ENCODE measurements around the gene ABCA7.
"Not testable (repeated sequence)": the region's sequence is repeated elsewhere in the genome, so short reads cannot be mapped to it uniquely, and the experiment has no call there.

ABCA7 gene

GRCh38 chr19:1015782-1016646, 23.9 kb upstream of the ABCA7 start:
- no peak for TF ChIP-seq POLR2A (IDR thresholded peaks at IDR 0.05; ENCODE audit: low read depth, low read length)
- DNase-seq (ENCODE audit: insufficient read length, low spot score) (no peak), FAIRE-seq (no peak)

GRCh38 chr19:1016647-1017114, 23.2 kb upstream of the ABCA7 start:
- TF ChIP-seq POLR2A (IDR thresholded peaks at IDR 0.05; ENCODE audit: low read depth, low read length): no peak
- peak; percentile 36 for FAIRE-seq

GRCh38 chr19:1017115-1017905, 22.6 kb upstream of the ABCA7 start:
- DNase-seq (ENCODE audit: insufficient read length, low spot score) (no peak), FAIRE-seq (no peak)
- TF ChIP-seq POLR2A (IDR thresholded peaks at IDR 0.05; ENCODE audit: low read depth, low read length): no peak

More at GRCh38 chr19:1016647-1017114, 23.2 kb upstream of the ABCA7 start:
- DNase-seq (ENCODE audit: insufficient read length, low spot score): peak; percentile 95

GRCh38 chr19:1017906-1018305, 22.0 kb upstream of the ABCA7 start:
- no peak for TF ChIP-seq POLR2A (IDR thresholded peaks at IDR 0.05; ENCODE audit: low read depth, low read length)
- FAIRE-seq (no peak), DNase-seq (ENCODE audit: insufficient read length, low spot score) (no peak)

- FAIRE-seq (no peak), DNase-seq (ENCODE audit: insufficient read length, low spot score) (no peak)
- TF ChIP-seq POLR2A (IDR thresholded peaks at IDR 0.05; ENCODE audit: low read depth, low read length): no peak
These were observed 21.5 kb upstream of the ABCA7 start for GRCh38 chr19:1018393-1018792.

- no peak for FAIRE-seq
- no peak for DNase-seq (ENCODE audit: insufficient read length, low spot score)
- no peak for TF ChIP-seq POLR2A (IDR thresholded peaks at IDR 0.05; ENCODE audit: low read depth, low read length)
These were observed 20.8 kb upstream of the ABCA7 start for GRCh38 chr19:1018932-1019615.

- no peak for DNase-seq (ENCODE audit: insufficient read length, low spot score)
- TF ChIP-seq POLR2A (IDR thresholded peaks at IDR 0.05; ENCODE audit: low read depth, low read length): no peak
- FAIRE-seq: no peak
These were observed 20.3 kb upstream of the ABCA7 start for GRCh38 chr19:1019616-1019961.

GRCh38 chr19:1019980-1020867, 19.7 kb upstream of the ABCA7 start:
- no peak for TF ChIP-seq POLR2A (IDR thresholded peaks at IDR 0.05; ENCODE audit: low read depth, low read length)
- no peak for FAIRE-seq
- no peak for DNase-seq (ENCODE audit: insufficient read length, low spot score)

- TF ChIP-seq POLR2A (IDR thresholded peaks at IDR 0.05; ENCODE audit: low read depth, low read length): peak; percentile 79
- DNase-seq (ENCODE audit: insufficient read length, low spot score) (peak; percentile 93), FAIRE-seq (no peak)
These were observed 19.0 kb upstream of the ABCA7 start, which contains the start of gene TMEM259 for GRCh38 chr19:1020868-1021425. Gene TMEM259, minus strand, starts transcription at chr19:1021123. Its CDS starts 127 bp downstream, at chr19:1020996.

- DNase-seq (ENCODE audit: insufficient read length, low spot score); FAIRE-seq: not testable (repeated sequence)
These were observed 16.1 kb upstream of the ABCA7 start for GRCh38 chr19:1023883-1024188.

GRCh38 chr19:1025080-1025479, 14.8 kb upstream of the ABCA7 start:
- not testable (repeated sequence) for DNase-seq (ENCODE audit: insufficient read length, low spot score); FAIRE-seq

GRCh38 chr19:1025960-1026782, 13.7 kb upstream of the ABCA7 start, which contains the start of gene CNN2:
Gene CNN2, plus strand, starts transcription at chr19:1026608. Its CDS starts 54 bp downstream, at chr19:1026662.
- peak; percentile 83 for DNase-seq (ENCODE audit: insufficient read length, low spot score)
- TF ChIP-seq POLR2A (IDR thresholded peaks at IDR 0.05; ENCODE audit: low read depth, low read length): peak; percentile 58
- FAIRE-seq: no peak
